Pancreas (tissue), 10 donors: ENCODE measurements around the gene ERC1. TPM values are rescaled to one million over a fixed set of nuclear protein-coding genes. Genes with fewer than 3 reads are reported as not detected.

Experiments used
- ATAC-seq, 4 donors: fragments of 200-7000 bp; cut with Tn5 transposase; one replicate each; pipeline versions ENCODE4 v1.8.0 to v1.9.1; 2020; ENCODE audit warnings: mild to moderate bottlenecking in 4 of 4, moderate library complexity in 4 of 4
- DNase-seq, 6 donors: peaks; one replicate each; pipeline ENCODE4 v3.0.0-alpha.2; 2020
- FAIRE-seq: peaks from 2 replicates; lab custom pipeline; 2012; peaks lifted over from hg19 to GRCh38; lab: Jason Lieb, UNC
- H3K27ac ChIP-seq, 4 donors: fragments of 200-600 bp; sonication (generic); 1 replicate in 3 of 4; 2 replicates in 1 of 4; pipeline versions ENCODE4 v1.5.0 to v1.8.0; 2020
- H3K27me3 ChIP-seq, 4 donors: fragments of 200-600 bp; one replicate each; pipeline ENCODE4 v1.8.0; 2021
- H3K36me3 ChIP-seq, 3 donors: fragments of 200-600 bp; sonication (generic) in 1 of 3; one replicate each; pipeline versions ENCODE4 v1.5.0 to v1.8.0; 2020 to 2021
- H3K4me1 ChIP-seq, 3 donors: fragments of 200-600 bp; one replicate each; pipeline ENCODE4 v1.8.0; 2021
- H3K4me3 ChIP-seq, 4 donors: fragments of 200-600 bp; sonication (generic) in 2 of 4; one replicate each; pipeline versions ENCODE4 v1.5.0 to v1.8.0; 2020 to 2021
- H3K9me3 ChIP-seq, 4 donors: fragments of 200-600 bp; one replicate each; pipeline ENCODE4 v1.8.0; 2021
- CTCF ChIP-seq, 4 donors: fragments of 200-600 bp; sonication (generic) in 3 of 4; IDR thresholded peaks; one replicate each; pipeline versions ENCODE4 v1.5.0 to v1.8.0; 2021; ENCODE audit warnings: antibody characterized with exemption in 4 of 4
- WGBS, 2 donors: extraction: QIAGEN DNeasy Blood & Tissue Kit; methylation state at CpG; one replicate each; pipeline ENCODE4 v1.1.7; 2013; 5-methylcytosine and 5-hydroxymethylcytosine counted together
- intact Hi-C, 3 donors: fragments of 100-400 bp; cut with DNase I; formaldehyde crosslinking; loops; one replicate each; pipeline versions ENCODE4 v1.11.1 to v1.14.2; 2022
- polyA plus RNA-seq, 2 donors: library from polyadenylated mRNA; stranded (reverse); fragments of 200-250 nt; gene quantifications; one replicate each; pipeline ENCODE4 v1.2.3, GENCODE V29; 2013
- total RNA-seq, 6 donors: library from RNA; stranded (reverse); fragmentation: NEBNext Ultra II Directional in 4 of 6; extraction: Animal tissue kit (Norgen Biotek cat#: 25700) in 4 of 6; gene quantifications; one replicate each; pipeline versions ENCODE4 v1.2.1 to v1.2.4, GENCODE V29; 2021 to 2023
- donor health status: healthy with polysubstance abuse.
- donor health status: DM: no; HTN: no; CAD: no; lungs with moderate emphysema.
- donor health status: DM: no; HTN: no; CAD: no.
- donor health status: control.
- donor health status: control.
- donor health status: Bipolar disorder and iron deficiency.
- donor health status: DM: yes; HTN: yes; CAD: no.
- donor health status: DM: no; HTN: no; CAD: no.
- donor health status: DM: no; HTN: no; CAD: no.
- donor health status: DM: yes; HTN: yes; CAD: no.

The ERC1 gene
- total and polyA plus RNA-seq, 8 donors, result 4.1 to 41.4 (median 20.5) TPM

- TF ChIP-seq CTCF (IDR thresholded peaks at IDR 0.05), result no peak
- Histone ChIP-seq H3K36me3 (no peaks in the 10 kb centered on the region), H3K27ac (no peak overlapping the region), H3K9me3 (no peaks in the 10 kb centered on the region), H3K27me3 (no peaks in the 10 kb centered on the region), H3K4me1 (no peaks in the 10 kb centered on the region), H3K4me3 (no peak overlapping the region)
- DNase-seq, result no peak
- 77 to 83% methylated on average over 4 of the region's 4 CpGs for WGBS, 2 donors
- ATAC-seq, result no peak
- no peak for FAIRE-seq
- intact Hi-C loops, result no loop called here
Measured at GRCh38 chr12:1277905-1278304, 286.9 kb downstream of the ERC1 start.

- Histone ChIP-seq H3K27ac (no peak overlapping the region), H3K4me3 (no peak overlapping the region), H3K36me3 (no peaks in the 10 kb centered on the region), H3K4me1 (no peaks in the 10 kb centered on the region), H3K27me3 (no peaks in the 10 kb centered on the region), H3K9me3 (no peaks in the 10 kb centered on the region)
- TF ChIP-seq CTCF (IDR thresholded peaks at IDR 0.05), result no peak
- no peak for ATAC-seq
- WGBS, 2 donors, result 54 to 55% methylated on average over 3 of the region's 3 CpGs
- no peak for DNase-seq
- intact Hi-C loops, result no loop called here
- no peak for FAIRE-seq
Measured at GRCh38 chr12:1279050-1279449, 288.0 kb downstream of the ERC1 start.

GRCh38 chr12:1280059-1280458 lies 289.0 kb downstream of the ERC1 start:
- Histone ChIP-seq H3K9me3 (no peaks in the 10 kb centered on the region), H3K27me3 (no peaks in the 10 kb centered on the region), H3K36me3 (no peaks in the 10 kb centered on the region), H3K4me3 (no peak overlapping the region), H3K4me1 (no peaks in the 10 kb centered on the region), H3K27ac (no peak overlapping the region)
- FAIRE-seq (no peak), ATAC-seq (no peak), DNase-seq (no peak)
- TF ChIP-seq CTCF (IDR thresholded peaks at IDR 0.05), result no peak
- intact Hi-C loops, result no loop called here
- 90 to 96% methylated on average over 5 of the region's 5 CpGs for WGBS, 2 donors

GRCh38 chr12:1281683-1282366 lies 290.8 kb downstream of the ERC1 start:
- Histone ChIP-seq H3K4me1 (no peaks in the 10 kb centered on the region), H3K4me3 (no peak overlapping the region), H3K36me3 (no peaks in the 10 kb centered on the region), H3K9me3 (no peaks in the 10 kb centered on the region), H3K27ac (no peak overlapping the region), H3K27me3 (no peaks in the 10 kb centered on the region)
- intact Hi-C loops, result no loop called here
- DNase-seq (no peak), ATAC-seq (no peak), FAIRE-seq (no peak)
- TF ChIP-seq CTCF (IDR thresholded peaks at IDR 0.05), result no peak
- 87 to 91% methylated on average over 7 of the region's 7 CpGs for WGBS, 2 donors

GRCh38 chr12:1282670-1283315 lies 291.8 kb downstream of the ERC1 start:
- Histone ChIP-seq H3K36me3 (no peaks in the 10 kb centered on the region), H3K27me3 (no peaks in the 10 kb centered on the region), H3K4me3 (no peak overlapping the region), H3K4me1 (no peaks in the 10 kb centered on the region), H3K9me3 (no peaks in the 10 kb centered on the region), H3K27ac (no peak overlapping the region)
- no peak for TF ChIP-seq CTCF (IDR thresholded peaks at IDR 0.05)
- intact Hi-C loops, result no loop called here
- ATAC-seq (no peak), DNase-seq (no peak), FAIRE-seq (no peak)
- WGBS, 2 donors, result 79% methylated on average over 5 of the region's 5 CpGs
